Measurements from ENCODE around the gene CEBPB.
A peak's percentile ranks its signal among the peaks of the same experiment; 100 is the strongest.
"Not testable (repeated sequence)": the region's sequence is repeated elsewhere in the genome, so short reads cannot be mapped to it uniquely, and the experiment has no call there.

Gene CEBPB

DNA sequence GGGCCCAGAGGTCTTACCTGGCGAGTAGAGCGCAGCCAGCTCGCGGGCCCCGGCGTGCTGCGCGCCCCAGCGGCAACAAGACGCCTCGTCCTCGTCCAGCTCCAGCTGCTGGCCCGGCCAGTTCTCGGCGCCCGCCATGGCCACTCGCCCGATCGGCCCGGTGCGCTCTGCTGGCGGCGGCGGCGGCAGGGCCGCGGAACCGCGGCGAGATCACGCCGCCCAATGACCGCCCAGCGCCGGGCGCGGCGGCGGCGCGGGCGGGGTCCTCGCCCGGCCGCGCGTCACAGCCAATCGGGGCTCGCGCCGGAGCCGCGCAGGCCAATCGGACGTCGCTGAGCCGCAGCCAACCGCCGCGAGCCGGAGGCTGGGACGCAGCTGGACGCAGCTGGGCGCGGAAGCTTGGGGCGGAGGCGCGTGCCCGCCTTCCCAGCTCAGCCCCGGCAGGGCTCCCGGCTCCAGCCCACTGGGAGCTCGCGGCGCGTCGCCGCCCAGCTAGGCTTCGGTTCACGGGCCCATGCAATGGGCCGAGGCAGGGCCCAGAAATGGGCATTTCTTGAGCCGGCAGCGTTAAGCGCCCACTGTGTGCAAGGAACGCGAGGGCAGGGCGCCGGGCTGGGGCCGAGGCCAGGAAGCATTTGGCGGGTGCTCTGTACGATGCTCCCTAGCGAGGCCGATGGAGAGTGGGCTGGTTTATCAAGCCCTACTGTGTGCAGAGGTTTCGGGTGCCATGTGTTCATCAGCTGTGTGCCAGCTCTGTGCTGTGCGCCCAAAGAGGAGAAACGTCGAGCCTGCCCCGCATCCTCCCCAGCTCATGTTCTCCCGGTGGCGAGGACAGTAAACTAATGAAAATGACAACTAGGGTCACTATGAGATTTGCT, 36.9 kb upstream of the CEBPB start, which contains the start of gene PEDS1:
Gene PEDS1, minus strand, starts transcription at position 224 of the 878 bp plus-strand sequence. Its CDS starts 86 bp downstream, at position 138.
- H3K4me3 ChIP-seq (ENCODE audit: low read depth, low read length): peak within 1 kb of the TSS; percentile 98

DNA sequence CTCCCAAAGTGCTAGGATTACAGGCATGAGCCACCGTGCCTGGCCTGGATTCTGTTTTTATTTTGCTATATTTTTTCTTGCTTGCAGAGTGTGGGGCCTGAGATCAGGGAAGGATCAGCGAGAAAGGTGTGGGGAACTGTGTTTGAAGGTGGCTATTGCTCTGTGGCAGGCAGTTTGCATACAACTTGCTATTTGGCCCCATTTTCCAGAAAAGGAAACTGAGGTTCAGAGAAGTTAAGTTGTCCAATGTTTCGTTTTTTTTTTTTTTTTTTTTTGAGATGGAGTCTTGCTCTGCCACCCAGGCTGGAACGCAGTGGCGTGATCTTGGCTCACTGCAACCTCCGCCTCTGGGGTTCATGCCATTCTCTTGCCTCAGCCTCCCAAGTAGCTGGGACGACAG, 29.1 kb upstream of the CEBPB start:
- H3K4me3 ChIP-seq (ENCODE audit: low read depth, low read length): not testable (repeated sequence)

More for the DNA sequence above, 36.9 kb upstream of the CEBPB start, which contains the start of gene PEDS1:
- TF ChIP-seq, protein P1, sequence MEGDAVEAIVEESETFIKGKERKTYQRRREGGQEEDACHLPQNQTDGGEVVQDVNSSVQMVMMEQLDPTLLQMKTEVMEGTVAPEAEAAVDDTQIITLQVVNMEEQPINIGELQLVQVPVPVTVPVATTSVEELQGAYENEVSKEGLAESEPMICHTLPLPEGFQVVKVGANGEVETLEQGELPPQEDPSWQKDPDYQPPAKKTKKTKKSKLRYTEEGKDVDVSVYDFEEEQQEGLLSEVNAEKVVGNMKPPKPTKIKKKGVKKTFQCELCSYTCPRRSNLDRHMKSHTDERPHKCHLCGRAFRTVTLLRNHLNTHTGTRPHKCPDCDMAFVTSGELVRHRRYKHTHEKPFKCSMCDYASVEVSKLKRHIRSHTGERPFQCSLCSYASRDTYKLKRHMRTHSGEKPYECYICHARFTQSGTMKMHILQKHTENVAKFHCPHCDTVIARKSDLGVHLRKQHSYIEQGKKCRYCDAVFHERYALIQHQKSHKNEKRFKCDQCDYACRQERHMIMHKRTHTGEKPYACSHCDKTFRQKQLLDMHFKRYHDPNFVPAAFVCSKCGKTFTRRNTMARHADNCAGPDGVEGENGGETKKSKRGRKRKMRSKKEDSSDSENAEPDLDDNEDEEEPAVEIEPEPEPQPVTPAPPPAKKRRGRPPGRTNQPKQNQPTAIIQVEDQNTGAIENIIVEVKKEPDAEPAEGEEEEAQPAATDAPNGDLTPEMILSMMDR (IDR thresholded peaks at IDR 0.05; ENCODE audit: low read depth, low read length): no peak

DNA sequence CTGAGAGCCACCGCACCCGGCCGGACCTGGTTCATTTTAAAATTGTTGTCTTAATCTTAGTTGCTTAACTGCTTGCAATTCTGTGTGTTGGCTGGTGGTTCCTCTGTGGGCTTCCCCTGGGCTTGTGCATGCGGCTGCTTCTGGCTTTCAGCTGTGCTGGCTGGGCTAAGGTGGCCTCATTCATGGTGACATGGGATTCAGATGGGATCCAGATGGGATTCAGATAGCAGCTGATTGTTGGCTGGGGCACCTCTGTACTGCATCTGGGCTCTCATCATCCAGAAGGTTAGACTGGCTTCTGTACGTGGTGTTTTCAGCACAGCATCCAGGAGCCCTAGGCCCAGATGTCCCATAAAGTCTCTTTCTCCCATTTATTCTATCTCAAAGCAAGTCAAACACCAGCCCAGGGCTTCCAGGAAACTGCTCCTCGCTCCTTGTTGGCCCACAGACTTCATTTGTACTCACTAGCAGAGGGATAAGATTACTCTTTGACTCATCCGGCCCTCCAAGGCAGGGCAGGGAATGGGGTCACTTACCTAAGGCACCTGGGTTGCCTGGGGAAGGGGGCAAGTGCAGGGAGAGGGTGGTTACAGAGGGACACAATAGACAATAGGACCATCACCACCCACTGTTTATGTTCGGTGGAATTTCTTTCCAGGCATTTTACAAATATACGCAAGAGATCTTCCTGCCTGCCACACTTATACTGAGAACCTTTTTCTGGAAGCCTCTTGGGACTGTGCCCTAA, 26.9 kb upstream of the CEBPB start:
- TF ChIP-seq, protein P1 (IDR thresholded peaks at IDR 0.05; ENCODE audit: low read depth, low read length): no peak
- H3K4me3 ChIP-seq (ENCODE audit: low read depth, low read length): no peak overlapping the region

DNA sequence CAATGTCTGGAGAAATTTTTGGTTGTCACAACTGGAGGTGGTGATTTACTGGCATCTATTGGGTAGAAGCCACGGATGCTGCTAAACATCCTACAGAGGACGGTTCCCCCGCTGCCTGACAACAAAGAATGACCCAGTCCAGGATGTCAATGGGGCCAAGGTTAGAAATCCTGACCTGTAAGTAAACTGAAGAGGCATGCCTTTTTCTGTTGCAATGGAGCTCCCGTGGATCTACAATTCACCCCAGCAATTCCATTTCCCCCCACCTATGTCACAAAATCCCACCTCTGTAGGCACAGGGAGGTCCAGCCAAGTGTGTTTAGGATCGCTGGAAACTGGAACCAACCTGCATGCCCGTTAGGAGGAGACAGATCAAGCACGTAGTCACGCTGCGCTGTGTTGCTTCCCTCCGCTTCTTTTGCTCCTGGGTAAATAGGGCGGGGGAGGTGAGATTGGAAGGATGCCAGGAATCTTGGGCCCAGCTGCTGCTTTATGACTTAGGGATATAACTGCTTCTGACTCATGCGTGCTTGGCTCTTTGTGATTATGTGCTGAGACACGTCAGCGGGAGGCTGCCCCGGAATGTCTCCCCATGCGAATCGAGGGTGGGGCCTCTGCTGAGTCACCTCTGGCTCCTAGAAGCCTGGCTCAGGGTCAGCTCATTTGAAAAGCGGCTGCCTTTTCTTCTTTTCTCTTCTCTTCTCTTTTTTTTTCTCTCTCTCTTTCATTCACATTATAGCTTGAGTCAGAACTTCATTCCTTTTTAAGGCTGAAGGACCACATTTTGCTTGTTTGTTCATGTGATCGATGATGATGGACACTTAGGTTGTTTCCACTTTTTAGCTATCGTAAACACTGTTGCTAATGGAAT, 24.7 kb upstream of the CEBPB start:
- H3K4me3 ChIP-seq (ENCODE audit: low read depth, low read length): peak overlapping the region; percentile 55
- TF ChIP-seq, protein P1 (IDR thresholded peaks at IDR 0.05; ENCODE audit: low read depth, low read length): no peak

DNA sequence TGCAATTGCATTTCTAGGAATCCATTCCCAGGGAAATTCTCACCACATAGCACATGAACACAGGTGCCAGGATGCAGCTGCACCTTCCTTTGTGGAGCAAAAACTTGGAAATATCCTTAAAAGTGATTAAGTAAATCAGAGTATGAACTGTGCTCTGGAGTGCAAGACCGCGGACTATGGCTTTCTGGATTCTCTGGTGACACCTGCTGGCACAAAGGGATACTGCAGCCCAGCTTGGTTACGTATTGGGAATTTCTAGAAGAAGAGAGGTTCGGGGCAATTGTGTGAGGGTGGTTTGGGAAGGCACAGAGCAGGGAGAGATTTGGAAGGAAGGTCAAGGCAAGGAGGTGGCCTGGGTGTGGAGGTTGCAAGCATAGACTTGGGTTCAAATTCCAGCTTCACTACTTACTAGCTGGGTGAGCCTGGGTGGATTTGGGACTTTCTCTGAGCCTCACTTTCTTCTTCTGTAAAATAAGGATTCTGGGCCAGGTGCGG, 21.3 kb upstream of the CEBPB start:
- H3K4me3 ChIP-seq (ENCODE audit: low read depth, low read length): no peak overlapping the region
- TF ChIP-seq, protein P1 (IDR thresholded peaks at IDR 0.05; ENCODE audit: low read depth, low read length): peak; percentile 94

DNA sequence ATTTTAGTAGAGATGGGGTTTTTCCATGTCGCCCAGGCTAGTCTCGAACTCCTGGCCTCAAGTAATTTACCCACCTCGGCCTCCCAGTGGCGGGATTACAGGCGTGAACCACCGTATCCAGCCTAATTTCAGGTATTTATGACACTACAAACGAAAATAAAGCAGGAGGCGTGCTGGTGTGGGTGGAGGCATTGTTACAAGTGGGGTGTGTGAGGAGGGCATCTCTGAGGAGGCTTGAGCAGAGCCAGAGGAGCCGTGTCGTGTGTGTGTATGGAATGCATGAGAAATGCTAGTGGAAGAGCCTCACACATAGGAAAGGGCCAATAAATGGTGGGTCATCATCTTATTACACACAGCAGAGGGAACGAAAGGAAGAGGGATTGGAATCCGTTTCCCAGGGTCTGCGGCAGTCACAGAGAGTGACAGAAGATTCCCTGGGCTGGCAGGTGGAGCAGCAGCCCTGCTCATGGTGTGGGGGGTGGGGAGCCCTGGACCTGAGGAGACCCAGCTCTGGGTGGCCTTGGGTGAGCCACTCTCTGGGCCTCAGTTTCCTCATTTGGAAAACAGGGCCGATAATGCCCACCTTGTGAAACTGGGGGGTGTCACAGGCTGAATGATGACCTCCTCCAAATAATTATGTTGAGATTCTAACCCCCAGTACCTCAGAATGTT, 19.9 kb upstream of the CEBPB start:
- TF ChIP-seq, protein P1 (IDR thresholded peaks at IDR 0.05; ENCODE audit: low read depth, low read length): no peak
- no peak overlapping the region for H3K4me3 ChIP-seq (ENCODE audit: low read depth, low read length)
